NOMO-1 treated with DMSO at 0.1 percent for 48 hours (cell line): Measurements from ENCODE around the gene OR14C36.
"Not testable (repeated sequence)": the region's sequence is repeated elsewhere in the genome, so short reads cannot be mapped to it uniquely, and the experiment has no call there.

Source experiments
- DNase-seq: peaks from one replicate; lab custom pipeline; 2025; ENCODE audit not compliant: unreplicated experiment; lab: John Stamatoyannopoulos, UW

The OR14C36 gene, protein sequence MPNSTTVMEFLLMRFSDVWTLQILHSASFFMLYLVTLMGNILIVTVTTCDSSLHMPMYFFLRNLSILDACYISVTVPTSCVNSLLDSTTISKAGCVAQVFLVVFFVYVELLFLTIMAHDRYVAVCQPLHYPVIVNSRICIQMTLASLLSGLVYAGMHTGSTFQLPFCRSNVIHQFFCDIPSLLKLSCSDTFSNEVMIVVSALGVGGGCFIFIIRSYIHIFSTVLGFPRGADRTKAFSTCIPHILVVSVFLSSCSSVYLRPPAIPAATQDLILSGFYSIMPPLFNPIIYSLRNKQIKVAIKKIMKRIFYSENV

GRCh38 chr1:248348475-248348874 is at the start of gene OR14C36:
Gene OR14C36 (plus strand): TSS chr1:248348775. CDS start chr1:248348775, 0 bp downstream.
- no peak for DNase-seq

DNA sequence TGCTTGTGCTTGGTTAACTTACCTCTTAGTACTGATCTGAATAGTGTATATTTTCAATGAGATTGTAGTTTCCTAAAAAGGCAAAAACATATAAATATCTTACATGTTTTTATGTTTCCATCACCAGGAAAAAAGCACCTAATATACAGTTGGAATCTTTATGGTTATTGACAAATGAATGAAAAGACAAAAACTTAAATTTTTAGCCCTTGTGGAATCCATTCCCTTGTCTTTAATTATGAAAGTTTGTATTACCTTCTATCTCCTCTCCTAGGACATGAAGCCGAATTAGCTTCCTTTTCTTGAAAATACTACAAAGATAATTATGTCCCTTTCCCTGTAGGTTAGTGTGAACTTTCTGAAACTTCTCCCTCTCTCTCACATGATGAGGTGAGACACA is 45.3 kb upstream of the OR14C36 start, which contains the start of gene OR2T12:
Gene OR2T12 (minus strand): TSS at position 101 of the 400 bp plus-strand sequence. CDS start 7,846 bp downstream, outside the sequence.
- no peak for DNase-seq

DNA sequence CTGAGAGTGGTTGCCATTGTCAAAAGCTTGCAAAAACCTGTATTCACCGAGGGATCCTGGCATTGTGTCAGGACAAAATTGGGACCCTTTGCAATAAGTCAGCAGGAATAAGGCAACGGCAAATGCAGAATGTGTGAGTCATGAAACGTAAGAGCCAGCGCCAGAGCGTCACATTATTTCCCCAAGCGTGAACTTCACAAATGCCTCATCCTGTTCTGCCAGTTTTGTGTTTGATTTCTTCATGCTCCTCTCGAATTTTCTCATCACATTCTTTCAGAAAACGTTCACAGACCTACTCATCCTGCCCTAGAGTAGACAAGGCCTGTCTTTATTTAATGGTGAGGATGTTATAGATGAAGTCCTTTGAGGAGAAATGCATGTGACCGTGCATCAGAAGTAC is 42.9 kb upstream of the OR14C36 start:
- not testable (repeated sequence) for DNase-seq

DNA sequence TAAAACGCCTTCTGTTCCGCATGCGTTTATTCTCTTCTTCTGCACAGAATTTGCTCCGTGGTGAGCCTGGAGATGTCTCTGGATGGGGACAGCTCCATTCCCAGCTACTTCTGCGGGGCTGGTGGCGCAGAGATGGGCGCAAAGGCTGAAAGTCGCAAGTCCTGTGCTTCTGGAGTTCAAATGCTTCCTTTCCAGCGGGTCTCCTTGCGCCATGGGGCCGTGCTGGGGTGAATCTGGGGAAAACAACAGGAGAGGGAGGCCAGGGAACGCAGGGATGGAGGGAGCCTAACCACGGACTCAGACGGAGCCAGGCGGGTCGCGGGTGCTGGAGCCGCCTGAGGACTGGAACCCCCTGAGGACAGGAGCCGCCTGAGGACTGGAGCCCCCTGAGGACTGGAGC is 42.5 kb upstream of the OR14C36 start:
- no peak for DNase-seq

DNA sequence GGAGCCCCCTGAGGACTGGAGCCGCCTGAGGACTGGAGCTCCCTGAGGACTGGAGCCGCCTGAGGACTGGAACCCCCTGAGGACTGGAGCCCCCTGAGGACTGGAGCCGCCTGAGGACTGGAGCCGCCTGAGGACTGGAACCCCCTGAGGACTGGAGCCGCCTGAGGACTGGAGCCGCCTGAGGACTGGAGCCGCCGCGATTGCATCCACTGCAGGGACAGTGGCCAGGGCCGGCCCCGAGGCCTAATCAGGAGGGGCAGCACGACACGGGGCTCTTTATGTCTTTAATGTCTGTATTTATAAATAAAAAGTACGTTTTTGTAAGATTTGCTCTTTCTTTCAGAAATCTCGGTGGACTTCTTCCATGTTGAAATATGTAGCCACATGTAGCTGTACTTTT is 41.8 kb upstream of the OR14C36 start:
- not testable (repeated sequence) for DNase-seq

GRCh38 chr1:248316796-248317195 is 31.8 kb upstream of the OR14C36 start:
- DNase-seq: no peak

- DNase-seq: no peak
Observed at GRCh38 chr1:248324468-248324867, 24.1 kb upstream of the OR14C36 start, which contains the start of gene OR2M7. Gene OR2M7 (minus strand): TSS chr1:248324568. CDS start chr1:248324568, 0 bp downstream.

DNA sequence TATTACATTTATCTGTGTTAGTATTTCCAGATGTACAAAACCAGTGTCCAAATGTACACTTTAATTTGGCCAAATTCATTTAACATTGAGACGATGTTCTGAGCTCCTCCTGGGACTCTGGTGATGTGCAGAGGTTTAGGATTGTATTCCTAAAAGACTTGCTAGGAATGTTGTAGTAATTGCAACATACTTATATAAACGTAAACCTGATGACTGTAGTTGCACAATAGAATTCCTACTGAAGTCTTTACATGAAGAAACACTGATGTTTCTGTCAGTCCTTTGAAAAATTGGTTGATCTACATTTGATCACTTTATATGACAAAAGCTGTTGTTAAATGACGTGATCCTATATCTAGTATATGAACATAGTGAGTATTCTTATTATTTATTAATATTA is 5.1 kb upstream of the OR14C36 start:
- DNase-seq: no peak

DNA sequence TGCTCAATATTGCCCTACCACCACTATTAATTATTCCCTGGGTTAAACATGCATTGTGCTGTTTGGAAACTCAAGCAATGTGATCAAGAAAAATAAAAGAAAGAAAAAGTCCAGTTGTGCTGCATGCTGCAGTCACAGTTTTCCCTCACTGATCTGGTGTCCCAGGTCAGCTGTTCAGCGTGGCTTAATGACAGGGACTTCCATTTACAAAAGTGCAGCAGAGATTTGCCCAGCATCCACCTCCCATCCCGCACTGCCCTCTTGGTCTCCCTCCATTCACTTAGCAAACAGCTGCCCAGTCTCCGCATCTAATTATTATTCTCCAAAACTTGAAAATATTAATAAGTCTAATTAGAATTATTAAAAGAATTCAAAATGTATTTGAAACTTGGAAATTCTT is 10.8 kb downstream of the OR14C36 start:
- DNase-seq: no peak

DNA sequence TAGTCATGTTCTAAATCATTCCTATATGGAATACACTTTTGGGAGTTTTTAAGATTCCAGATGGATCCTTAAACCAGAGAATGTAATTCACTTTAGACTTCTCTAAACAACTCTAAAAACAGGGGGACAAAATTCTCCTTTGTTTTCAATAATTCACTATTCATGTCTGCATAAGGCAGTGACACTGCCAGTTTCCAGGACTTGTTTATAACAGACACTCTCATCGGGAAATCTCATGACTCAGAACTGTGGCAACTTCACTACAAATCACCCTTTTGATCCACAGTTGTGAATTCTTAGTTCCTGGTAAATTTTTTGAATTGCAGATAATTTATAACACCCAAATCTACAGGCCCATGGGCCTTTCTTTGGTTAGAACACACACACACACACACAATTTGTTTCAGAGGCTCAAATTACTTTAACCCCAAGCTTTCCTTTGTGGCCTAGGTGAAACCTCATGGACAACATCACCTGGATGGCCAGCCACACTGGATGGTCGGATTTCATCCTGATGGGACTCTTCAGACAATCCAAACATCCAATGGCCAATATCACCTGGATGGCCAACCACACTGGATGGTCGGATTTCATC is 12.6 kb downstream of the OR14C36 start, which contains the start of gene OR2T4:
Gene OR2T4 (plus strand): TSS at position 545 of the 595 bp plus-strand sequence. CDS start 0 bp downstream, at position 545.
- no peak for DNase-seq

GRCh38 chr1:248366609-248367008 is 18.0 kb downstream of the OR14C36 start:
- no peak for DNase-seq

- DNase-seq: no peak
Observed at GRCh38 chr1:248372394-248372793, 23.8 kb downstream of the OR14C36 start.

DNA sequence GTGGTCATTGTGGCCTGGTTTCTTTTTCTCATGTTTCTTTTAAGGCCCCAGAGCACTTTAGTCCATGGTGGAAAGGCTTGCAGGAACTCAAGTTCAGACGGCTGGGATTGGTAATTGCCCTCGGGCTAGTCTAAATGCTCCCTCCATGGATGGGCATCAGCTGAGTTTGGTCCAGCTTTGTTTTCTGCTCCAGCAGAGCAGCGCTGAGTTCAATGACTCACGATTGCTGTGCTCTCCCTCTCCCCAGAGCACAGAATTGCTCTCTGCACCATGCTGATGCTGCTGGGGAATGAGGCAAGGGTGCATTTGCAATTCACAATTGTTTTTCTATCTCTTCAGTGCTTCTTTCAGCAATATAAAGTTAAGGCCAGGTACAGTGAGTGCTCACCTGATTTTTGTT is 25.2 kb downstream of the OR14C36 start:
- DNase-seq: no peak

DNA sequence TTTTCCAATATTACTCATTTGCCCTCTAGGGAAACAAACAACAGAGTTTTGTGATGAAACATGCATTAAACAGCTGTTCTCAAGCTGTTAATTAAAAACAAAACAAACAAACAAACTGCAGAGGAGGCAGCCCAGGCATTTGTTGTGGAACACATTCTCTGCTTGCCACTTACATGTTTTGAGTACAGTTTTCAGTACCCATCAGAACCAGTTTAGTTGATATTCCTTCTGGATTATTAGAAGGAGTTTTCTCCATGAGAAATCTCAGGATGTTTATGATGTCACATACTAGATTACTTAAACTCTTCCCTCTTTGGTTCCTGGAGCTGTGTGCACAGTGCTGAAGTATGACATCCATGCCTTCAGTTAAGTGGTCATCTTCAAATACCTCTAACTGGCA is 26.9 kb downstream of the OR14C36 start, which contains the start of gene OR2T6:
Gene OR2T6 (plus strand): TSS at position 301 of the 400 bp plus-strand sequence. CDS start 11,863 bp downstream, outside the sequence.
- no peak for DNase-seq

DNA sequence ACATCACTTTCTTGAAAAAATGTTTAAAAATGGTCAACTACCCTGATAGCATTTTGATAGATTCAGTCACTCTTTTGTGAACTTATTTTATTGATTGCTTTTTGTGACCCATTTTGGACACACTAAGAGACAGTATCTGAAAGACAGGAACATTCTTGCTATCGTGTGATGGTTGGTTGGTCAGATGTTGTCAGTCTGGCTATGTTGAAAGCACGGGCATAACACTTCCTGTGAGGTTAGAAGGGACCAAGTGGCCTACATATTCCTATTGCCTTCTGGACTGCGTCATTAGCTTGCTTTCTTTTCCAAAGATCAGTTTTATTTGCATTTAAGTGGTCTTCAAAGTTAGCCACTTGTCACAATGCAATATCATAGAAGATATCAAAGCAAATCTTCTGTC is 28.3 kb downstream of the OR14C36 start:
- DNase-seq: no peak

- DNase-seq: no peak
Observed at GRCh38 chr1:248380854-248381253, 32.3 kb downstream of the OR14C36 start.

DNA sequence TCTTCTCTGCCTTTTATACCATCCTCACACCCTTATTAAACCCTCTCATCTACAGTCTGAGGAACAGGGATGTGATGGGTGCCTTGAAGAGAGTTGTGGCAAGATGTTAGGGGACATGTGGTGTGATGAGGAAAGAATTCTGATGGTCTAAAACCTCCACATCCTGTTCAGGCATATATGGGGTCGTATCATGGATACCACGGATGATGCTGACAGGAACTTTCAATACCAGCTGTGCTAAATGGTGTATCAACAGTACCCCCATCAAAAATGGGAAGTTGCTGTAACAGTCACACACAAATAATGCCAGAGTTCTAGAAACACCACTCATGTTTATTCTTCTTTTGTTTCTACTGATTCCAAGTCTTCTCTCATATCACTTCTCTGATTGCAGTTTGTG is 39.9 kb downstream of the OR14C36 start:
- DNase-seq: no peak

DNA sequence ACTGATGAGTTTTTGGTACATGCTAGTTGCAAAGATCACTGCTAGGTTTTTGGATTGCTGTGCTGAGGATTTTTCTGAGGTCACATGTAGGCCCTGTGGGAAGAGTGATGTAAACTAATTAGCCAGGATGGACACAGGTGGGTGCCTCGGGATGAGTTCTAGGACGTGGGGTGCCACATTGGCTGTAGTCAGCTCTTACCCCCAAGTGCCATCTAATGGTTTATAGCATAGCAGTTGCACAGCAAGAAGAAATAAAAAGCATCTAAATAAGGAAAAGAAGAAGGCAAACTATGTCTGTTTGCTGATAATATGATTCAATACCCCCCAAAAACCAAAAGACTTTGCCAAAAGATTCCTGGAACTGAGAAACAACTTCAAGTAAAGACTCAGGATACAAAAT is 44.5 kb downstream of the OR14C36 start:
- no peak for DNase-seq
